A673 (cell line): Measurements from ENCODE around the gene CCDC170. TPM values are rescaled to one million over a fixed set of nuclear protein-coding genes. Genes with fewer than 3 reads are reported as not detected.
A peak's percentile ranks its signal among the peaks of the same experiment; 100 is the strongest.

Source experiments
- BruUV-seq: library from RNA; stranded (reverse); fragments of 400-500 nt; replicated peaks from 2 replicates; lab custom pipeline; 2021; lab: Mats Ljungman, UMichigan
- CTCF ChIA-PET: fragments of 300-600 bp; sonication (Branson Sonifier 250); formaldehyde crosslinking; loops from one replicate; lab custom pipeline; 2022; ENCODE audit warnings: antibody characterized with exemption; lab: Charles Lee
- POLR2A ChIA-PET: fragments of 300-600 bp; sonication (Branson Sonifier 250); formaldehyde crosslinking; loops from one replicate; lab custom pipeline; 2022; ENCODE audit warnings: antibody characterized with exemption; ENCODE audit not compliant: low non-redundant PET; lab: Charles Lee
- DNase-seq: peaks from one replicate; pipeline ENCODE4 v3.0.0-alpha.2; 2015; ENCODE audit warnings: low spot score
- H3K27ac ChIP-seq: fragments of 200-600 bp; sonication (generic); 2 replicates; pipeline ENCODE4 v1.5.1; 2016; ENCODE audit warnings: mixed run types, low read depth, mild to moderate bottlenecking, mixed read lengths, antibody characterized with exemption, low read length; ENCODE audit not compliant: poor library complexity, severe bottlenecking
- H3K27me3 ChIP-seq: fragments of 200-600 bp; sonication (generic); replicated peaks from 2 replicates; pipeline ENCODE4 v1.6.1; 2017; ENCODE audit warnings: mixed run types, low read depth, mild to moderate bottlenecking, mixed read lengths, antibody characterized with exemption, low read length; ENCODE audit not compliant: insufficient read depth, poor library complexity
- H3K36me3 ChIP-seq: fragments of 200-600 bp; sonication (generic); 2 replicates; pipeline ENCODE4 v1.6.1; 2016; ENCODE audit warnings: mixed run types, mild to moderate bottlenecking, mixed read lengths, antibody characterized with exemption, low read length; ENCODE audit not compliant: insufficient read depth, poor library complexity, severe bottlenecking
- H3K4me1 ChIP-seq: fragments of 200-600 bp; sonication (generic); 2 replicates; pipeline ENCODE4 v1.6.1; 2017; ENCODE audit warnings: mixed run types, mild to moderate bottlenecking, mixed read lengths, antibody characterized with exemption, low read length; ENCODE audit not compliant: insufficient read depth, poor library complexity, severe bottlenecking
- H3K4me3 ChIP-seq: fragments of 200-600 bp; sonication (generic); 2 replicates; pipeline ENCODE4 v1.5.1; 2016; ENCODE audit warnings: low read depth, mixed run types, mild to moderate bottlenecking, mixed read lengths, low read length; ENCODE audit not compliant: poor library complexity, severe bottlenecking
- H3K9me3 ChIP-seq: fragments of 200-600 bp; sonication (generic); 2 replicates; pipeline ENCODE4 v1.6.1; 2016; ENCODE audit warnings: mixed run types, low read depth, mild to moderate bottlenecking, mixed read lengths, antibody characterized with exemption, low read length; ENCODE audit not compliant: poor library complexity, severe bottlenecking
- EZH2 ChIP-seq: fragments of 200-600 bp; sonication (generic); IDR thresholded peaks from 2 replicates; pipeline ENCODE4 v1.6.1; 2017; ENCODE audit warnings: borderline replicate concordance, low read depth, mild to moderate bottlenecking, mixed read lengths, antibody characterized with exemption, low read length; ENCODE audit not compliant: poor library complexity, severe bottlenecking
- intact Hi-C: fragments of 100-400 bp; cut with micrococcal nuclease; formaldehyde crosslinking; loops from one replicate; pipeline ENCODE4 v1.10.0; 2022; ENCODE audit not compliant: unreplicated experiment
- total RNA-seq: library from RNA; stranded (reverse); gene quantifications from 2 replicates; pipeline ENCODE4 v1.2.3, GENCODE V29; 2021
- TF ChIP-seq, protein P1 (sequence below): fragments of 300-800, 200-600 bp; sonication (generic); conservative IDR thresholded peaks from 2 replicates; pipeline ENCODE4 v1.5.1; 2017; ENCODE audit warnings: low read depth, mild to moderate bottlenecking, antibody characterized with exemption, low read length, moderate library complexity, mixed read lengths

The CCDC170 gene
- total RNA-seq, 1 experiment from 2014 or later = 0.17 TPM

DNA sequence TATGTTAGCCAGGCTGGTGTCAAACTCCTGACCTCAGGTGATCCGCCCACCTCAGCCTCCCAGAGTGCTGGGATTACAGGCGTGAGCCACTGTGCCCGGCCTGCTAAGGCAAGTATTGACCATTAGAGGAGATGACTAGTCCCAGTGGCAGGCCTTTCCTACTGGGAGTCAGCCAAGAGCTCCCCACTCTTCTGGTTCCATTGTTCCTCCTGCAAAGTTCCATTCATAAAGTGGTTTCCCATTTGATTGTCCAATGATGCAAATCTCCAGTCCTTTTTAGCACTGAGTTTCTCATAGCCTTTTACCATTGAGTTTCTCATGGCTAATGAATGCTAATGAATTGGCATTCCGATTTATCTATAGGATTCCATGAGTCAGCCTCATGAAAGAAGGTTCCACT, 165.4 kb downstream of the CCDC170 start:
- BruUV-seq = no TSS peak
- Histone ChIP-seq H3K27ac (no peak overlapping the region), H3K9me3 (no peaks in the 10 kb centered on the region), H3K36me3 (no peaks in the 10 kb centered on the region), H3K4me3 (no peak overlapping the region), H3K4me1 (no peaks in the 10 kb centered on the region), H3K27me3 (peaks cover 4% of the 10 kb centered on the region)
- CTCF ChIA-PET = no interaction called here
- intact Hi-C loops = no loop called here
- POLR2A ChIA-PET = no interaction called here
- DNase-seq = no peak
- no peak for TF ChIP-seq EZH2

DNA sequence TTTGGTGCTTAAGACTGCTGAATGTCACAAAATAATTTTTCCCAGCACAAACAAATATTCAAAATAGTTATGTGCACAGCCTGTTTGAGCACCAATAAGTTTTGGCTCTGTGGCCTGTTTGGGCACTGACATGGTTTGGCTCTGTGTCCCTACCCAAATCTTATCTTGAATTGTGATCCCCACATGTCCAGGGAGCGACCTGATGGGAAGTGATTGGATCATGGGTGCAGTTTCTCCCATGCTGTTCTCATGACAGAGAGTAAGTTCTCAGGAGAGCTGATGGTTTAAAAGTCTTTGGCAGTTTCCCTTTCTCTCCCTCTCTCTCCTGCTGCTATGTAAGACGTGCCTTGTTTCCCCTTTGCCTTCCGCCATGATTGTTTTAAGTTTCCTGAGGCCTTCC, 167.7 kb downstream of the CCDC170 start:
- H3K27ac ChIP-seq = no peak overlapping the region
- peaks cover 6% of the 10 kb centered on the region for H3K27me3 ChIP-seq
- ChIA-PET POLR2A (no interaction called here), CTCF (no interaction called here)
- H3K9me3 ChIP-seq = no peaks in the 10 kb centered on the region
- TF ChIP-seq, protein P1, sequence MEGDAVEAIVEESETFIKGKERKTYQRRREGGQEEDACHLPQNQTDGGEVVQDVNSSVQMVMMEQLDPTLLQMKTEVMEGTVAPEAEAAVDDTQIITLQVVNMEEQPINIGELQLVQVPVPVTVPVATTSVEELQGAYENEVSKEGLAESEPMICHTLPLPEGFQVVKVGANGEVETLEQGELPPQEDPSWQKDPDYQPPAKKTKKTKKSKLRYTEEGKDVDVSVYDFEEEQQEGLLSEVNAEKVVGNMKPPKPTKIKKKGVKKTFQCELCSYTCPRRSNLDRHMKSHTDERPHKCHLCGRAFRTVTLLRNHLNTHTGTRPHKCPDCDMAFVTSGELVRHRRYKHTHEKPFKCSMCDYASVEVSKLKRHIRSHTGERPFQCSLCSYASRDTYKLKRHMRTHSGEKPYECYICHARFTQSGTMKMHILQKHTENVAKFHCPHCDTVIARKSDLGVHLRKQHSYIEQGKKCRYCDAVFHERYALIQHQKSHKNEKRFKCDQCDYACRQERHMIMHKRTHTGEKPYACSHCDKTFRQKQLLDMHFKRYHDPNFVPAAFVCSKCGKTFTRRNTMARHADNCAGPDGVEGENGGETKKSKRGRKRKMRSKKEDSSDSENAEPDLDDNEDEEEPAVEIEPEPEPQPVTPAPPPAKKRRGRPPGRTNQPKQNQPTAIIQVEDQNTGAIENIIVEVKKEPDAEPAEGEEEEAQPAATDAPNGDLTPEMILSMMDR = no peak
- TF ChIP-seq EZH2 = no peak
- no peaks in the 10 kb centered on the region for H3K36me3 ChIP-seq
- no peak overlapping the region for H3K4me3 ChIP-seq
- no TSS peak for BruUV-seq
- H3K4me1 ChIP-seq = no peaks in the 10 kb centered on the region
- intact Hi-C loops = no loop called here
- DNase-seq = no peak

DNA sequence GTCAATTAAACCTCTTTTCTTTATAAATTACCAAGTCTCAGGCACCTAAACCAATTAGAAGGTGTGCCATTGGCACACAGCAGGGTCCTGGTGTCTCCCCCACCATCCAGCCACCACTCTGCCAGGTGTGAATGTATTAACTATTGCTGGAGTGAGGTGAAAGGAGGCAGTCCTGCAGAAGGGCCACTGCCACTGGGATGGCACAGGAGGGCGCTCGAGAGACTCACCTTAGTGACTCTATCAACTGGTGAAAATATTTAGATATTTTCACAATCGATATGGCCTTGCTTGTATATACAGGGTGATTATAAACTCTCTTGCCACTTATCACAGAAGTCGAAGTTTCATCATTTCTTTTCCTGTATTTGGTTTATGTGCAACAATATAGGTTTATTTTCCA, 168.1 kb downstream of the CCDC170 start:
- no peak overlapping the region for H3K27ac ChIP-seq

More for the DNA sequence above, 168.1 kb downstream of the CCDC170 start:
- ChIA-PET POLR2A (no interaction called here), CTCF (no interaction called here)
- H3K9me3 ChIP-seq = no peaks in the 10 kb centered on the region
- H3K36me3 ChIP-seq = no peaks in the 10 kb centered on the region
- BruUV-seq = no TSS peak
- intact Hi-C loops = no loop called here
- H3K27me3 ChIP-seq = peaks cover 6% of the 10 kb centered on the region
- H3K4me1 ChIP-seq = no peaks in the 10 kb centered on the region
- DNase-seq = no peak
- H3K4me3 ChIP-seq = no peak overlapping the region
- TF ChIP-seq EZH2 = no peak
- TF ChIP-seq, protein P1 = peak; percentile 50
